GM19395 (cell line): Measurements from ENCODE around the gene BTN1A1.

ENCODE experiments used
- ATAC-seq: cut with Tn5 transposase; IDR thresholded peaks from one replicate; pipeline ENCODE4 v1.9.1; 2021; ENCODE audit warnings: mild to moderate bottlenecking, moderate library complexity; ENCODE audit not compliant: unreplicated experiment

Gene BTN1A1

DNA sequence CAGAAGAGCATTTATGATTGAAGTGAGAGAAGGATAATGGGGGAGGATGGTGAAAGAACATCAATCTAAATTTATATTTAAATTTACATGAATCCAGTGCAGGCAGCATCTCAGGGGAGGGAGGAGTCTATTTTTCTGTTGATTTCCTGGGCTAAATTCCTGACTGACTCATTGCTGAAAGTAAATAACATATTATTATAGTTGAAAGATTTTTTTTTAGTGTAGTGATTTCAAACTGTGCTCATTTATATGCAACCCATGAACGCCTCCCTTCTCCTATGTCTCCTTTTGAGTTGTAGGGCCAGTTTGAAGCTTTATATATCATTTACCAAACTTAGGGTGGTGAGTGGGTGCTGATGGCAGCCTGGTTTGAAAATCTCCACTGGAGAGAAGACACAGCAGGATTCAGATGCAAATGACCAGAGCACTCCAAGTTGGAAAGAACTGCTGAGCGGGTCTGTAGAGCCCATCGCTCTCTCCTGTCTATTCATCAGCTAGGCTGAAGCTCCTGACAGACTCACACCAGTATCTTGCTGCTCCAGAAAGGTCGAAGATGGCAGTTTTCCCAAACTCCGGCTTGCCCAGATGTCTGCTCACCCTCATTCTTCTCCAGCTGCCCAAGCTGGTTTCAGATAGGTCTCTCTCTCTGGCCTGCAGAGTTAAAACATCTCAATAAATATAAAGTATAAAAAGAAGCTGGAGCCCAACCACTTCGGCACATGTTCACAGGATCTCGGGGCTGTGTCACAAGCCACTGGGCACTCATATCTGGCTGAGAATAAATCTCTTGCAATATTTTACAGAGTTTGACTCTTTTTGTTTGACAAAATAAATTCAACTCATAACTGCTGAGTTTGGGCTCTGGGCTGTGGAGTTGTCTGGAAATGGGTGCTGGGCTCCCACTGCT, 24.0 kb upstream of the BTN1A1 start:
- no peak for ATAC-seq

DNA sequence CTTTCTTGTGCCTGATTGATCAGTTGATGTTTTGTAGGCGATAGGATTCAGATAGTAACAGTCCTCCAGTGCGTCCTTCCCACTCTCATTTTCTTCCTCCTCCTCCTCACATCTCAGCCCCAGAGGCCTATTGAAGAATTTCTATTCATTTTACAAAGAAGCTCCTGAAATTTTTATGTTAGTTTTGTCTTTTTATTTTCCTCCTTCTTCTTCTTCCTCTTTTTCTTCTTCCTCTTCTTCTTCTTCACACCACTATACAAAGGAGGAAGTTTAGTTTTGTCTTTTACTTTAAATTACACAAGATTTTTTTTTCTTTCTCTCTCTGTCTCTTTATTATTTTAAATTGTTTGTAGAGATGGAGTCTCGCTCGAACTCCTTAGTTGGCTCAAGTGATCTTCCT, 23.2 kb upstream of the BTN1A1 start:
- no peak for ATAC-seq

DNA sequence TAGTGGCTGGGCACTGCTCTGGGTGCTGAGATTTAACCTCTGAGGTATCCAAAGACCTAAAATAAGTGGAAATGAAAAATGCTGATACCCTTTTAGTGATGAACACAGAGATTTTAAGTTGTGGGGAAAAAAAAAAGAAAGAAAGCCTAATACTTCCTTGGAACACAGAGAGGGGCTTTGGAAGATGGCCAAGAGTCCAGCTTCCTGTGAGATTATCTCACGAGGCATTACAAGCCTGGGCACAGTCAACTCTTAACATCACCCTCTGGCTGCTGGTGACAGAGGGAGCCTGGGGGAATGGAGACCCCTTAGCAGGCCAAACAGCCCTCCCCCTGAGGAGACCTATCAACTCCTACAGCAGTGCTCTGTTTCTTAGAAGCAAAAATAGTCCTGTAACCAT, 22.7 kb upstream of the BTN1A1 start:
- ATAC-seq: no peak

DNA sequence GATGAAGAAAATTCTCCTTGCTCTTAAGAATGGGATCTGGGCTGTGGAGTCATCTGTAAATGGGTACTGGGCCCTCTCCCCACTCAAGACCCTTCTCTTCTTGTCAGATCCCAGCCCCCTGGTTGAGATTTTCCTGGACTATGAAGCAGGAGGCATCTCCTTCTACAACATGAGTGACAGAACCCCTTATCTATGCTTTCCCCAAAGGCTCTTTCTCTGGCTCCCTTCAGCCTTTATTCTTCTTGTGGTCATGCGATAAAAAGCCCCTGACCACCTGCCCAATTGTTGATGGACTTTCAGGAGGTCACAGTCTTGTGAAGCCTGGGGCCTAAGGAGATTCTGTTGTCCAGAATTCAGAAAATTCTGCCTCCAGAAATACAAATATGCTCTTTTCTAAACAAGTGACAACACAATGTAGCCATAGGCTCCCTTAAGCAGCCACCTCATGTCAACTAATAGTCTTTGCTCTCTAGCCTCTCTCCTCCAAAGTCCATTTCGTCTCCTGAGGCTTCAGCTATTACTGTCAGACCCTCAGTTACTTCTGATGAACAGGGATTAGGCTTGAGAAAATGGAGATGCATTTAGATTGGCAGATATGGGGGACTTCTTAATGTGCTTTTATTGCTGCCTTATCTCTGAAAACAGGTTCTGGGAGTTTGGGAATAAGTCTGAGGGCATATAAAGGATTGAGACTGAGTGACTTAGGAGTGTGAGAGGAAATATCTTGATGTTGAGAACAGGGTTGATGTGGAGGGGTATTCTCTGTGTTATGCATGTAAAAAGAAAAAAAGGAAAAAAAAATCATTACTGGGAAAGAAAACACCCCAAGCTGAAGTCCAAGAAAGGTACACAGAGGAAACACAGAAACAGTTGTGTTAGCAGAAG, 21.8 kb upstream of the BTN1A1 start:
- no peak for ATAC-seq

DNA sequence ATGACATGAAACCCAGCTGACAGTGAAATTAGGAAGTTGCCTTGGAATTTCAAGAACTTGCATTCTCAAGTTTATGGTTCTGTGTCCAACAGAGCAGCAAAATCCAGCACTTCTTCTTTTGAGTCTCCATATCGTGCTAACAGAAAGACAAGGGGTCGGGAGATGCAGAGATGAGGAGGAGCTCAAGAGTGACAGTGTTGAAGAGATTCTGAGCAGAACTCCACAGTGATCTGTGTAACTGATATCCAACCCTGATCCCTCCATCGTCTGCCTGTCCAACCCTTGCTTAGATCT, 21.2 kb upstream of the BTN1A1 start:
- ATAC-seq: no peak

DNA sequence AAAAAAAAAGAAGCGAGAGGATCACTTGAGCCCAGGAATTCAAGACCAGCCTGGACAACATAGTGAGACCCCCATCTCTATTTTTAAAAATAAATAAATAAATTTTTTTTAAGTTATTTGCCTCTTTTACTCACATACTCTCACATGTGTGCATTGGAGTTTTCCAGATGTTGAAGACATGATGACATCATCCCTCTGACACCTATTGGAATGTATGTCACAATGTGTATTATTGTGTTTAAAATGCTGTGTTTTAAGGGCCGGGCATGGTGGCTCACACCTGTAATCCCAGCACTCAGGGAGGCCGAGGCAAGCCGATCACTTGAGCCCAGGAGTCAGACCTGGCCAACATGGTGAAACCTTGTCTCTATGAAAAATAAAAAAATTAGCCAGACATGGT, 17.8 kb upstream of the BTN1A1 start:
- no peak for ATAC-seq

DNA sequence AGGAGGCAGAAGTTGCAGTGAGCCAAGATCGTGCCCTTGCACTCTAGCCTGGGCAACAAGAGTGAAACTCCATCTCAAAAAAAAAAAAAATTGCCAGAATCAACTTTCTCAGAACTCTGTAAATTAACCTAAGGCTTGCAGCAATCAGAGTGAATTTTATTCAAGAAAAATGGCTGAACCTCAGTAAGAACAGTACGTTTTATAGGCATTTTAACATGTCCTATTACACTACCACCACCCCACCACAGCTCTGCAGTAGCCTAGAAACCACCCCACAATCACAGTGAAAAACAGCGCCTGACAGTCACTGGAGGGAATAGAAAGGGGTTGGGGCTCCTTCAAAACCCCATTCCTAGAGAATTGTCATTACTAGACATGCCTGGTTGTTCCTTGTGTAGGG, 16.4 kb upstream of the BTN1A1 start:
- ATAC-seq: no peak

DNA sequence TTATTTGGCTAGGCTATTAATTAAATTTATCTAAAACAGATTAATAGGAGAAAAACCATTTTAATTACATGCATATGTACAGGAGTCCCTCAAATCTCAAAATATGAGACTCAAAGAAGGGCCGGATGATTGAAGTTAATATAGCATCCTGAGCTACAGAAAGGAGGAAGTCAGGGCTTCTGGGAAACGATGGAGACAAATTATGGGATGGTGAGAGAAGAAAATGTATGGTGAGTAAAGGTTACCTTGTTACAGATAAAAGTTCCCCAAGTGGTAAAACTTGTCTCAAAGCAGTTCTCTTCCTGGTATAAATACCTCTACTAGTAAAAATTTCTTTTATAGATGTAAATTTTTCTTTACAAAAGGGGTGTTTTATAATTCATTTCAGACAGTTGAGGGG, 15.9 kb upstream of the BTN1A1 start:
- ATAC-seq: no peak

DNA sequence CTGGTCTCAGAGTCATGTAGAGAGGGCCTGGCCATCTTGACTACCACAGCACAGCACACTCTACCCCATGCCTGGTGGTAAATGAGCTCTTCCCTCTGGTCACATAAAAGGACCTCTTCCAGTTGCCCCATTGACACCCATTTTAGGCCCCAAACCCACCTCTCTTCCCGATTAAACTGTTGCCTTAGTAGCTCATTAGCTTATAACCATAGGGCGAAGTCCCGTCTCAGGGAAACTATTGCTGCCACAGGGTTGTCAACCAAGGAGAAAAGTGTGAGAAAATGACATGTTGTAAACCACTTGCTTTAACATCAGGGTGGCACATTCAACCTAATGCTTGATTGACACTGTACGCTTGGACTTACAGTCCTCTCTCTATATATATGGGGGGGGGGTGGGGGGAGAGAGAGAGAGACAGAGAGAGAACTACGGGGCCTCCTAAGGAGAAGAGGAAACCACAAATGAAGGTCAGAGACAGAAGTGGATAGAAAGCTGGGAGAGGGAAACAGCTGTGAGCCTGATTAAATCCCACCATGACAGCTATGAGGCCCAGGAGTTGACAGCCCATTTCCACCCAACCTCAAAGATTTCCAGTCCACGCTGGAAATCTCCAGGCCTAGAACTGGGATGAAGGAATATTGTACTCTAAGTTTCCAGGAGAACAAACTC, 14.9 kb upstream of the BTN1A1 start:
- no peak for ATAC-seq

DNA sequence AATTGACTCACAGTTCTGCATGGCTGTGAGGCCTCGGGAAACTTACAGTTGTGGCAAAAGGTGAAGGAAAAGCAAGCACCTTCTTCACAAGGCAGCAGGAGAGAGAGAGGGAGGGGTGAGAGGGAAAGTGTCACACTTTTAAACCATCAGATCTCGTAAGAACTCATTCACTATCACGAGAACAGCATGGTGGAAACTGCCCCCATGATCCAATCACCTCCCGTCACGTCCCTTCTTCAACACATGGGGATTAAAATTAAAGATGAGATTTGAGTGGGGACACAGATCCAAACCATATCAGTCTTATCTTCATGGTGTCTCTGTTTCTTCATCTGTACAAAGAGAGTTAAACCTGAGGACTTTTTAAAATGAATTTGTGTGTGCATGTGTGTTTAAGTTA, 13.7 kb upstream of the BTN1A1 start:
- no peak for ATAC-seq

DNA sequence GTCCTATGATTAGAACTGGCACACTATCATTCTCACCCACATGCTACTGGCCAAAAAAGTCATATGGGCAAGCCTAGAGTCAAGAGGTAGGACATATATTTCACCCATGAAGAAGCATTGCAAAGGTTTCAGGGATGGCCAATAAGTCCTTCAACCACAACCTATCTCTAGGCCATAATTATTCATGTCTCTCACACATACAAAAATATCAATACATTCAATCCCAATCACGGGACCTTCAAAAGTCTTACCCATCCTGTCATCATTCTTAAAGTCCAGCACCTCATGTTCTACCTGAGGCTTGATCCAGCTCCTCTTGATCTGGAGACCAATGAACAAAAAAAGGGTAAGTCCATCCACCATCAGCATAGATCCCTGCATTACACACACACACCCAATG, 12.6 kb upstream of the BTN1A1 start:
- ATAC-seq: no peak

DNA sequence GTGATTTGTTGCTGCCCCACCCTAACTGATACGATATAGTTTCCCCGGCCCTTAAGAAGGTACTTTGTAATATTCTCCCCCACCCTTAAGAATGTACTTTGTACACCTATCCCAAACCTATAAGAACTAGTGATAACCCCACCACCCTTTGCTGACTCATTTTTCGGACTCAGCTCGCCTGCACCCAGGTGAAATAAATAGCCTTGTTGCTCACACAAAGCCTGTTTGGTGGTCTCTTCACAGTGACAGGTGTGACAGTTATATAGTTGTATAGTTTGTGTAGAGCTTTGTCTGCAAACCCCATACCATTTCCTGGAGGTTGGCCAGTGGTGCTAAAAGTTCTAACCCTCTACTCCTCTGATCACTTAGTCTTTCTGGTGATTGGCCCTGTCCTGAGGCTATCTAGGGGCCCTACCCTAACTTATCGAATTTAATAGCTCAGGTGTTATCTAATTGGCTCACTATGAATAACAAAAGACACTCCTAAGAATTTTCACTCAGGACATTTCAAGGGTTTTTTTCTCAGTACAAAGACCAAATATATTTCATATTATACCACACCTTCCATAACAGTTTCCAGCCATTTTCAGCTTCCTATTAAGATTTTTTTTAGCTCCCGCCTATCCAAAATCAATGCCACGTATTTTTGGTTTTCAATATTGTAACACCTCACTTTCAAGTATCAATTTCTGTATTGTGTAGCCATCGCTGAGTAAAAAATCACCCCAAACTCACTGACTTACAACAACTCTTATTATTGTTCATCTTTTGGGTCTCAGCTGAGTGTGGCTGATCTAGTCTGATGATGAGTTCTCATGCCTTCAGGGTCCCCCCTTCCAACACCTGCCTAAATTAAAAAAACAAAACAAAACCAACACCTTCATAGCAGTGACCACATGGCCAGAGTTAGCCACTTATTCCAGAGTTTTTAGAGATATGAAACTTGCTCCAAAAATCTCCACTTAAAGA, 9.8 kb upstream of the BTN1A1 start:
- no peak for ATAC-seq

DNA sequence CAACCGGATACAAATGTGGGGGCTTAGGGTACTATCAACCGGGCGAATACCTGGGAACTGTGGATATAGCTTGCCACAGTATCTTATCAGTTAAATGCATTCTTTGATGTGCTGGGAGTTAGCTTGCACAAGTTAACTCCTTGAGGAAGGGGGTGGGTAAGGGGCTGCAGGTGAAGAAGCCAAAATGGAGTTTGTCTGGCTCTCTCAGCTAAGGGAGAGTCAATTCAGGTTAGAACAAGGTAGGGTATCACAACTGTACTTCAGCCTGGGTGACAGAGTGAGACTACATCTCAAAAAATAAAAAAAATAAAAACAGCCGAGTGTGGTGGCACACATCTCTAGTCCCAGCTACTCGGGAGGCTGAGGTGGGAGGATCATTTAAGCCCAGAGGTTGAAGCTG, 8.5 kb upstream of the BTN1A1 start:
- no peak for ATAC-seq

DNA sequence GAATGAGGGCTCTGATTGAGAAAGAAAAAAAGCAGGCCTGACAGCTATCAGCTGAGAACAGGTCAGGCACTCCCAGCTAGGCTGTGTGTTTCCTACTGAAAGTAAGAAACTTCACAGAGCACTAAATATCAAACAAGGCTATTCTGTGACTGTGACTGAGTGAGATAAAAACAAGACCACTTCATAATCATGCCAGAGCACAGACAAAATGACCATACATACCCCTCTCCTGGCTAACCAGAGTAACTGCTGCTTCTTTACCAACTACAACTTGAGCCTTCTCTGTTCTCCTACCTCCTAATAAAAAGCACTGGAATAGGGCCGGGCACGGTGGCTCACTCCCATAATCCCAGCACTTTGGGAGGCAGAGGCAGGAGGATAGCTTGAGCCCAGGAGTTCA, 6.8 kb upstream of the BTN1A1 start:
- no peak for ATAC-seq

DNA sequence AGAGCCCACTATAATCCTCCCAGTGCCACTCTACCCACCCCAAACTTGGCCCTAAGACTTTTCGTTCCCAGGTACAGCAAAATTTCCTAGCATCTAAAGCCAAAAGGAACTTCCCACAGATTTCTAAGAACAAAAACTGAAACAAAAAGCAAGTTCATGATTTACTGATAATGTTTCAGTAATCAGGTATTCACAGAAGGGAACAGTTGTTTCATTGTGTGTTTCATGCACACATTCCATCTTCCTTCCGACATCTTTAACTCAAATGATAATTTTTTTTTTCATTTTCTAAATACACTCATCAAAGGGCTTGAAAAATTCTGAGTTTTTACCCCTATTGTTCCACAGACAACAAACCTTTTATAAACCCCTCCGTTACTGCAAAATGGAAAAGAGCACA, 6.0 kb upstream of the BTN1A1 start:
- ATAC-seq: no peak

DNA sequence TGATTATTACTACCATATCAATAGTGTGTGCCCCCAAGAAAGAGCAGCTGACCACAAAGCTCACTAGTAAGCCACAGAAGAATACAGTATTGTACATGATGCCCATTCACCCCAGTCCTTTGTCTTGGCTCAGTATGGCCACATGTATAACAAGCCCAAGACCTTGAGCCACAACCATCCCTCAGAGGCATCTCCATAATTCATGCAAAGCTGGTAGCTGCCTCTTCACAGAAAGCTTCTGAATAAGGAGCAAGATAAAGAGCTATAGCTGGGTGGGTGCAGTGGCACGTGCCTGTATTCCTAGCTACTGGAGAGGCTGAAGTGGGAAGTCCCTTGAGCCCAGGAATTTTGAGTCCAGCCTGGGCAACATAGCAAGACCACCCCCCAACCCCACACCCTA, 4.8 kb upstream of the BTN1A1 start:
- no peak for ATAC-seq

DNA sequence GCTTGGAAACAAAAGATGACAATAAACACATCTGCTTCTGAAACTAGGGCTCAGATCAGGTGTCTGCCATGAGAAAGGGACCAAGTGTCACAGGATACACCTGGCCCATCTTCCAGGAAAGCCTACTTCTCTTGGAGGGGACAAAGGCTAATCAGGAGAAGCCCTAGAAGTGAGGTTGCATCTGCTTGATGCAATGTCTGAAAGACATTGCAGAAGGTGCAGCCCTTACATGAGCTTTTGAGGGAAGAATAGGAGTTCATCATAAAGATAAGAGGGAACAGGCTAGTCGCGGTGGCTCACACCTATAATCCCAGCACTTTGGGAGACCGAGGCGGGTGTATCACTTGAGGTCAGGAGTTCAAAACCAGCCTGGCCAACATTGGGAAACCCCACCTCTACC, 2.5 kb upstream of the BTN1A1 start:
- ATAC-seq: no peak

DNA sequence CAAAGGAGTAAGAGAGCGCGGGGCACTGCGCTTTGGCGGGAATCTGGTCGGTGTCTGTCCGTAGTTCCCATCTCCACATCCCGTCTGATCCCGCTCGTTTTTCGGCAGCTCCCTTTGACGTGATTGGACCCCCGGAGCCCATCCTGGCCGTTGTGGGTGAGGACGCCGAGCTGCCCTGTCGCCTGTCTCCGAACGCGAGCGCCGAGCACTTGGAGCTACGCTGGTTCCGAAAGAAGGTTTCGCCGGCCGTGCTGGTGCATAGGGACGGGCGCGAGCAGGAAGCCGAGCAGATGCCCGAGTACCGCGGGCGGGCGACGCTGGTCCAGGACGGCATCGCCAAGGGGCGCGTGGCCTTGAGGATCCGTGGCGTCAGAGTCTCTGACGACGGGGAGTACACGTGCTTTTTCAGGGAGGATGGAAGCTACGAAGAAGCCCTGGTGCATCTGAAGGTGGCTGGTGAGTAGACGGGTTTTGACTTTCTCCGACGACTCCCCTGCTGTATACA, 1.4 kb downstream of the BTN1A1 start:
- no peak for ATAC-seq

DNA sequence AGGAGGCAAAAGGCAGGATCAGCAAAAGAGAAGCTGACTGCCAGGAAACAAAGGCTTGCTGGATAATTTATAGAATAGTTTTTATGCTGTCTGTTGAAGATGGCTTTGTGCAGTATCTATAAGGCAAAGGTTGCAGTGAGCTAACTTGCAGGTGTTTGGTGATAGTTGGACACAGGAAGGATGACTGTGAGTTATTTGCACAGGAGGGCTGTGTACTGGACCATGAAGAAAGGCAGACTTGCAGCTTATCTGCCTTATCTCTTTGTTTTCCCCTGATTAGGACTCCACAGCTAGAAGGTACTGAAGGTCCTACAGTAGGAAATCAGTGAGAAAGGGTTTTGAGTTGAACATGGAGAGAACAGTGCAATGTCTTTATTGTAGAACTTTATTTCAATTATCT, 2.1 kb downstream of the BTN1A1 start:
- ATAC-seq: no peak

DNA sequence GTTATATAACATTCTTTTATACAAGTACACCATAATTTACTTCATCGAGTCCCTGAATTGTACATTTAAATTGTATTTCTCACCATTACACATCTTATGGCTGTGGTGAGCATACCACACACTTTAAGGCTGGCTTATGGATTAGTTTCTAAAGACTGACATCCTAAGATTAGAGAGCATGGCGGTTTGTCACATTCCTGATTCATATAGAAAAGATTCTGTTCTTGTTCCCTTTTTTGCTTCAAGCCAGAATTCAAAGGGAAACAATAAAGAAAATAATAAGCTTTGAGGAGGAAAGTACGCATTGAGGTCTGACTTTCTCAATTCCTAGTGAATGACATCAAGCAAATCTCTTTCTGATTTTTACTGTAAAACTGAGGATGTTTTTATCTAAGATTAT, 2.5 kb downstream of the BTN1A1 start:
- ATAC-seq: no peak
